Measurements from ENCODE around the gene TRIM31.
"Not testable (repeated sequence)": the region's sequence is repeated elsewhere in the genome, so short reads cannot be mapped to it uniquely, and the experiment has no call there.

Gene TRIM31

GRCh38 chr6:30147096-30147495, 34.2 kb upstream of the TRIM31 start:
- no peak for DNase-seq (ENCODE audit: low read depth)
- no peak for TF ChIP-seq CTCF (conservative IDR thresholded peaks at IDR 0.05; ENCODE audit: low read length)
- H3K4me3 ChIP-seq (ENCODE audit: low read length) = no peak overlapping the region

GRCh38 chr6:30145818-30146217, 32.9 kb upstream of the TRIM31 start:
- no peak for DNase-seq (ENCODE audit: low read depth)
- TF ChIP-seq CTCF (conservative IDR thresholded peaks at IDR 0.05; ENCODE audit: low read length) = no peak
- no peak overlapping the region for H3K4me3 ChIP-seq (ENCODE audit: low read length)

- no peak overlapping the region for H3K4me3 ChIP-seq (ENCODE audit: low read length)
- no peak for DNase-seq (ENCODE audit: low read depth)
- TF ChIP-seq CTCF (conservative IDR thresholded peaks at IDR 0.05; ENCODE audit: low read length) = no peak
Measured at GRCh38 chr6:30144811-30145210, 31.9 kb upstream of the TRIM31 start.

- H3K4me3 ChIP-seq (ENCODE audit: low read length) = no peak overlapping the region
- DNase-seq (ENCODE audit: low read depth) = no peak
- TF ChIP-seq CTCF (conservative IDR thresholded peaks at IDR 0.05; ENCODE audit: low read length) = no peak
Measured at GRCh38 chr6:30143780-30144179, 30.9 kb upstream of the TRIM31 start.

- no peak overlapping the region for H3K4me3 ChIP-seq (ENCODE audit: low read length)
- TF ChIP-seq CTCF (conservative IDR thresholded peaks at IDR 0.05; ENCODE audit: low read length) = no peak
- DNase-seq (ENCODE audit: low read depth) = no peak
Measured at GRCh38 chr6:30142665-30143064, 29.8 kb upstream of the TRIM31 start.

- H3K4me3 ChIP-seq (ENCODE audit: low read length); DNase-seq (ENCODE audit: low read depth): not testable (repeated sequence)
Measured at GRCh38 chr6:30140240-30140639, 27.4 kb upstream of the TRIM31 start.

GRCh38 chr6:30136570-30137286, 23.8 kb upstream of the TRIM31 start:
- no peak for TF ChIP-seq CTCF (conservative IDR thresholded peaks at IDR 0.05; ENCODE audit: low read length)
- no peak for DNase-seq (ENCODE audit: low read depth)
- H3K4me3 ChIP-seq (ENCODE audit: low read length) = no peak overlapping the region

Data from AG10803 (cell line).